Hepatocyte (in vitro differentiated cells): ENCODE results near the gene SST. TPM values are rescaled to one million over a fixed set of nuclear protein-coding genes. Genes with fewer than 3 reads are reported as not detected.

Source experiments
- DNase-seq: peaks from one replicate; pipeline ENCODE4 v3.0.0-alpha.2; 2016; ENCODE audit warnings: low spot score
- H2AFZ ChIP-seq: fragments of 200-600 bp; sonication (generic); 2 replicates; pipeline ENCODE4 v1.6.0; 2016; ENCODE audit warnings: antibody characterized with exemption, mild to moderate bottlenecking
- H3K27ac ChIP-seq: fragments of 200-600 bp; sonication (generic); 2 replicates; pipeline ENCODE4 v1.5.1; 2016; ENCODE audit warnings: mild to moderate bottlenecking
- H3K27me3 ChIP-seq: fragments of 200-600 bp; sonication (generic); 2 replicates; pipeline ENCODE4 v1.6.1; 2016
- H3K36me3 ChIP-seq: fragments of 200-600 bp; sonication (generic); replicated peaks from 2 replicates; pipeline ENCODE4 v1.5.1; 2016; ENCODE audit warnings: low read depth; ENCODE audit not compliant: insufficient read depth
- H3K4me1 ChIP-seq: fragments of 200-600 bp; sonication (generic); 2 replicates; pipeline ENCODE4 v1.5.1; 2016; ENCODE audit warnings: mild to moderate bottlenecking, moderate library complexity; ENCODE audit not compliant: insufficient read depth
- H3K4me2 ChIP-seq: fragments of 200-600 bp; sonication (generic); 2 replicates; pipeline ENCODE4 v1.6.0; 2016
- H3K4me3 ChIP-seq: fragments of 200-600 bp; sonication (generic); 2 replicates; pipeline ENCODE4 v1.5.1; 2016; ENCODE audit warnings: mild to moderate bottlenecking
- H3K79me2 ChIP-seq: fragments of 200-600 bp; sonication (generic); 2 replicates; pipeline ENCODE4 v1.6.0; 2017; ENCODE audit warnings: mild to moderate bottlenecking
- H3K9me2 ChIP-seq: fragments of 200-600 bp; sonication (generic); replicated peaks from 2 replicates; pipeline ENCODE4 v1.6.0; 2017; ENCODE audit warnings: mild to moderate bottlenecking; ENCODE audit not compliant: insufficient read depth
- H3K9me3 ChIP-seq: fragments of 200-600 bp; sonication (generic); 2 replicates; pipeline ENCODE4 v1.5.1; 2016; ENCODE audit warnings: low read depth, mild to moderate bottlenecking
- H4K20me1 ChIP-seq: fragments of 200-600 bp; sonication (generic); 2 replicates; pipeline ENCODE4 v1.6.0; 2016; ENCODE audit warnings: mild to moderate bottlenecking; ENCODE audit not compliant: insufficient read depth, poor library complexity, severe bottlenecking
- EZH2 ChIP-seq: fragments of 200-600 bp; sonication (generic); IDR thresholded peaks from 2 replicates; pipeline ENCODE4 v1.6.1; 2016; ENCODE audit warnings: antibody characterized with exemption, mild to moderate bottlenecking, borderline replicate concordance
- EZH2phosphoT487 ChIP-seq: fragments of 200-600 bp; sonication (generic); IDR thresholded peaks from one replicate; pipeline ENCODE4 v1.6.1; 2018; ENCODE audit warnings: antibody characterized with exemption, mild to moderate bottlenecking, low read depth, moderate library complexity; ENCODE audit not compliant: unreplicated experiment, severe bottlenecking
- WGBS: methylation state at CpG from one replicate; pipeline ENCODE4 v1.1.6; 2016; ENCODE audit warnings: low lambda C conversion rate; ENCODE audit errors: missing lambda C conversion rate; 5-methylcytosine and 5-hydroxymethylcytosine counted together
- polyA plus RNA-seq: library from polyadenylated mRNA; unstranded; fragments of >200 nt; fragmentation: Nextera tagmentation; extraction: Ambion mirVana; gene quantifications from 2 replicates; pipeline ENCODE4 v1.2.1, GENCODE V29; 2016
- total RNA-seq: library from RNA; depleted of rRNA; stranded (reverse); fragments of >200 nt; gene quantifications from 2 replicates; pipeline ENCODE4 v1.2.3, GENCODE V29; 2014
- TF ChIP-seq, protein P1 (sequence below): fragments of 200-600 bp; sonication (generic); IDR thresholded peaks from 2 replicates; pipeline ENCODE4 v1.5.1; 2016; ENCODE audit warnings: antibody characterized with exemption, mild to moderate bottlenecking; ENCODE audit not compliant: poor library complexity

SST gene
- total and polyA plus RNA-seq, 2 experiments from 2014 or later, result 53.5 to 112 TPM

DNA sequence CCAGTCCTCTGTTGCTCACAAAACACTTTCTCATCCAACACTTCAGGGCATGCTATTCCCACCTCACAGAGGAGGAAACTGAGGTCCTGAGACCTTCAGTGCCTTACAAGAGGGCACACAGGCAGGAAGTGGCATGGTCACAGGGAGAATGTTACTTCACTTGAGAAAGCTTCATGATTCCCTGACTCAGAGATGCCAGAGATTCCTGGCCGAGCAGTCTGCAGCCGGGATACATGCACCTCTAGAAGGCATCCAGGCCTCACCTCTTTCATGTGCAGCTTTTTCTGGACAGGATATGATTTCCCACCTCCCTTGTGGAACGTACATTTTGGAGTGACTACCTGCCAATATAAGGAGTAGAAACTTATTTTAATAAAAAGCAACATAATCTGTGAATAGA, 2.8 kb upstream of the SST start:
- no peaks in the 10 kb centered on the region for H3K36me3 ChIP-seq
- no peak overlapping the region for H2AFZ ChIP-seq
- H3K27me3 ChIP-seq, result peaks cover 24% of the 10 kb centered on the region
- peaks cover 16% of the 10 kb centered on the region for H3K4me1 ChIP-seq
- H3K4me2 ChIP-seq, result no peak overlapping the region
- no peak overlapping the region for H3K27ac ChIP-seq
- TF ChIP-seq EZH2phosphoT487, result no peak
- no peak for TF ChIP-seq EZH2
- TF ChIP-seq, protein P1, sequence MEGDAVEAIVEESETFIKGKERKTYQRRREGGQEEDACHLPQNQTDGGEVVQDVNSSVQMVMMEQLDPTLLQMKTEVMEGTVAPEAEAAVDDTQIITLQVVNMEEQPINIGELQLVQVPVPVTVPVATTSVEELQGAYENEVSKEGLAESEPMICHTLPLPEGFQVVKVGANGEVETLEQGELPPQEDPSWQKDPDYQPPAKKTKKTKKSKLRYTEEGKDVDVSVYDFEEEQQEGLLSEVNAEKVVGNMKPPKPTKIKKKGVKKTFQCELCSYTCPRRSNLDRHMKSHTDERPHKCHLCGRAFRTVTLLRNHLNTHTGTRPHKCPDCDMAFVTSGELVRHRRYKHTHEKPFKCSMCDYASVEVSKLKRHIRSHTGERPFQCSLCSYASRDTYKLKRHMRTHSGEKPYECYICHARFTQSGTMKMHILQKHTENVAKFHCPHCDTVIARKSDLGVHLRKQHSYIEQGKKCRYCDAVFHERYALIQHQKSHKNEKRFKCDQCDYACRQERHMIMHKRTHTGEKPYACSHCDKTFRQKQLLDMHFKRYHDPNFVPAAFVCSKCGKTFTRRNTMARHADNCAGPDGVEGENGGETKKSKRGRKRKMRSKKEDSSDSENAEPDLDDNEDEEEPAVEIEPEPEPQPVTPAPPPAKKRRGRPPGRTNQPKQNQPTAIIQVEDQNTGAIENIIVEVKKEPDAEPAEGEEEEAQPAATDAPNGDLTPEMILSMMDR, result no peak
- H3K4me3 ChIP-seq, result no peak overlapping the region
- H3K79me2 ChIP-seq, result no peaks in the 10 kb centered on the region
- DNase-seq, result no peak
- WGBS, result 40% methylated on average over 3 of the region's 3 CpGs
- no peaks in the 10 kb centered on the region for H3K9me2 ChIP-seq
- no peaks in the 10 kb centered on the region for H4K20me1 ChIP-seq
- H3K9me3 ChIP-seq, result no peaks in the 10 kb centered on the region

- Histone ChIP-seq H3K4me1 (peaks cover 16% of the 10 kb centered on the region), H3K9me3 (no peaks in the 10 kb centered on the region), H3K4me2 (no peak overlapping the region), H3K79me2 (no peaks in the 10 kb centered on the region), H4K20me1 (no peaks in the 10 kb centered on the region), H2AFZ (no peak overlapping the region), H3K27ac (no peak overlapping the region), H3K9me2 (no peaks in the 10 kb centered on the region), H3K4me3 (no peak overlapping the region), H3K27me3 (peaks cover 38% of the 10 kb centered on the region), H3K36me3 (no peaks in the 10 kb centered on the region)
- TF ChIP-seq EZH2 (no peak), EZH2phosphoT487 (no peak)
- TF ChIP-seq, protein P1, result no peak
- no peak for DNase-seq
Observed at GRCh38 chr3:187667526-187667925, 2.7 kb downstream of the SST start.

DNA sequence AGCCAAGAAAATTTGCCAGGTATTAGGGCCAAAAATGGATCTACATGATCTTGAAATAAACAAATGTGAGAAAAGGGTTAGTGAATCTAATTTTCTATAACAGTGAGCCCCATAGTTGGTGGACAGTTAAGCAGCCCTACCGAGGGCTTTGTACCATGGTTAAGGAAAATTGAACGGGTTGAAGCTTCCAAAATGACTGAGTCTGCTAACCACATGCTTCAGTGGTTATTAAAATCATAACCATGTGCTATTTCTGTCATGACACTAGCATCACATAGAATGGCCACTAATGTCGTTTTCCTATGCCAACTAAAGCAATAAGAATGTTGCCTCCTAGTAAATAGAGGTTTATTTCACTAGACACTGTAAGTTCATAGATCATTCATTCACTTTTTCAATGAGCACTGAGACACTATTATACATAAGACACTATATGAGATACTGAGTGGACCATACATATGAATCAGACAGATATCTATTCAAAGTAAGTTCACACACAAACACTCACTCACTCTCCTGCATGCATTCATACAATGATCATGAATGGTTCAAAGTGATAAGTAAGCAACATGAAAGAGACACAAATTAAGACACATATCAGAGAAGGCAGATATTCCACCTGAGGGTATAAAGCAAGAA, 4.3 kb downstream of the SST start:
- DNase-seq, result no peak
- no peaks in the 10 kb centered on the region for H3K9me3 ChIP-seq
- no peak overlapping the region for H2AFZ ChIP-seq
- H3K27ac ChIP-seq, result no peak overlapping the region
- no peaks in the 10 kb centered on the region for H3K36me3 ChIP-seq
- no peaks in the 10 kb centered on the region for H3K9me2 ChIP-seq
- TF ChIP-seq EZH2phosphoT487 (no peak), EZH2 (no peak)
- TF ChIP-seq, protein P1, result no peak
- no peaks in the 10 kb centered on the region for H4K20me1 ChIP-seq
- H3K79me2 ChIP-seq, result no peaks in the 10 kb centered on the region
- peaks cover 24% of the 10 kb centered on the region for H3K27me3 ChIP-seq
- H3K4me3 ChIP-seq, result no peak overlapping the region
- 82% methylated on average over 3 of the region's 3 CpGs for WGBS
- no peak overlapping the region for H3K4me2 ChIP-seq
- H3K4me1 ChIP-seq, result peaks cover 9% of the 10 kb centered on the region

- Histone ChIP-seq H3K4me3 (no peak overlapping the region), H3K4me1 (peaks cover 2% of the 10 kb centered on the region), H3K79me2 (no peaks in the 10 kb centered on the region), H3K36me3 (no peaks in the 10 kb centered on the region), H2AFZ (no peak overlapping the region), H4K20me1 (no peaks in the 10 kb centered on the region), H3K27me3 (peaks cover 18% of the 10 kb centered on the region), H3K9me3 (no peaks in the 10 kb centered on the region), H3K27ac (no peak overlapping the region), H3K4me2 (no peak overlapping the region), H3K9me2 (no peaks in the 10 kb centered on the region)
- TF ChIP-seq EZH2 (no peak), EZH2phosphoT487 (no peak)
- TF ChIP-seq, protein P1, result no peak
- DNase-seq, result no peak
Observed at GRCh38 chr3:187665010-187665409, 5.2 kb downstream of the SST start.
